Nephron progenitor cell (in vitro differentiated cells): ENCODE measurements around the gene PMIS2.

Experiments used
- DNase-seq: peaks from one replicate; pipeline ENCODE4 v3.0.0; 2021
- H3K27ac Mint-ChIP-seq: 2 replicates; pipeline ENCODE4 v1.8.0; 2021; ENCODE audit warnings: mild to moderate bottlenecking, moderate library complexity, mixed read lengths
- H3K27me3 Mint-ChIP-seq: 2 replicates; pipeline ENCODE4 v1.8.0; 2021; ENCODE audit warnings: mild to moderate bottlenecking, low read depth, mixed read lengths; ENCODE audit not compliant: poor library complexity
- H3K36me3 Mint-ChIP-seq: 2 replicates; pipeline ENCODE4 v1.8.0; 2021; ENCODE audit warnings: low read depth, mixed read lengths
- H3K4me1 Mint-ChIP-seq: 2 replicates; pipeline ENCODE4 v1.8.0; 2021; ENCODE audit warnings: mixed read lengths
- H3K4me3 Mint-ChIP-seq: 2 replicates; pipeline ENCODE4 v1.8.0; 2021; ENCODE audit warnings: mild to moderate bottlenecking, moderate library complexity, mixed read lengths
- H3K9me3 Mint-ChIP-seq: 2 replicates; pipeline ENCODE4 v1.8.0; 2021; ENCODE audit warnings: mild to moderate bottlenecking, moderate library complexity, mixed read lengths
- TF ChIP-seq, protein P1 (sequence below): fragments of 200-600 bp; sonication (generic); IDR thresholded peaks from 2 replicates; pipeline ENCODE4 v1.5.0; 2021; ENCODE audit warnings: antibody characterized with exemption

PMIS2 gene

DNA sequence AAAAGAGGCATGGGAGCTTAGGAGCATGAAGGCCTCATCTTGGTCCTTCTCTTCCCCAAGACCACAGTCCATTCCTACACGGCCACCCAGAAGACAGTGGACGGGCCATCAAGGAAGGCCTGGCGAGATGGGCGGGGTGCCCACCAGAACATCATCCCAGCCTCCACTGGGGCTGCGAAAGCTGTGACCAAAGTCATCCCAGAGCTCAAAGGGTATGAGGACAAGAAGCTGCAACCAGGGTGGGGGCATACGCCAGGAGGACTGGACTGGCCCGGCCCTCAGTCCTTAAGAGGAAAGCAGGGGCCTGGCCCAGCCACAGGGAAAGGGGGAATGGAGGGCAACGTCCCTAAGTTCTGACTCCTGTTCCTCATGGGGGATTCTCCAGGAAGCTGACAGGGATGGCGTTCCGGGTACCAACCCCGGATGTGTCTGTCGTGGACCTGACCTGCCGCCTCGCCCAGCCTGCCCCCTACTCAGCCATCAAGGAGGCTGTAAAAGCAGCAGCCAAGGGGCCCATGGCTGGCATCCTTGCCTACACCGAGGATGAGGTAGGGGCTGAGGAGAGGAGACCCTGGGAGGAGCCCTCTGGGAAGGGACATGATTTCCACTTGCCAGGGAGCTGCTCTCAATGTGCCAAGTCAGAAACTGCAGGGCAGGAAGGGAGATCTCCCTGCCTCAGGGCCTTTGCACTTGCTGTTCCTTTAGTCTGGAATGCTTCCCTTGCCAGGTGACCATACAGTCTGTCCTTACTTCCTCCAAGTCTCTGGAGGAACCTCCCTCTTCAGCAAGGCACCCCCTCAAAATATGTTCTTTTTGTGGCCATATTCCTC, 42.5 kb upstream of the PMIS2 start:
- TF ChIP-seq, protein P1, sequence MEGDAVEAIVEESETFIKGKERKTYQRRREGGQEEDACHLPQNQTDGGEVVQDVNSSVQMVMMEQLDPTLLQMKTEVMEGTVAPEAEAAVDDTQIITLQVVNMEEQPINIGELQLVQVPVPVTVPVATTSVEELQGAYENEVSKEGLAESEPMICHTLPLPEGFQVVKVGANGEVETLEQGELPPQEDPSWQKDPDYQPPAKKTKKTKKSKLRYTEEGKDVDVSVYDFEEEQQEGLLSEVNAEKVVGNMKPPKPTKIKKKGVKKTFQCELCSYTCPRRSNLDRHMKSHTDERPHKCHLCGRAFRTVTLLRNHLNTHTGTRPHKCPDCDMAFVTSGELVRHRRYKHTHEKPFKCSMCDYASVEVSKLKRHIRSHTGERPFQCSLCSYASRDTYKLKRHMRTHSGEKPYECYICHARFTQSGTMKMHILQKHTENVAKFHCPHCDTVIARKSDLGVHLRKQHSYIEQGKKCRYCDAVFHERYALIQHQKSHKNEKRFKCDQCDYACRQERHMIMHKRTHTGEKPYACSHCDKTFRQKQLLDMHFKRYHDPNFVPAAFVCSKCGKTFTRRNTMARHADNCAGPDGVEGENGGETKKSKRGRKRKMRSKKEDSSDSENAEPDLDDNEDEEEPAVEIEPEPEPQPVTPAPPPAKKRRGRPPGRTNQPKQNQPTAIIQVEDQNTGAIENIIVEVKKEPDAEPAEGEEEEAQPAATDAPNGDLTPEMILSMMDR: no peak
- Mint-ChIP-seq H3K4me1 (peaks cover 27% of the 10 kb centered on the region), H3K27ac (no peak overlapping the region), H3K9me3 (no peaks in the 10 kb centered on the region), H3K27me3 (no peaks in the 10 kb centered on the region), H3K36me3 (peaks cover 6% of the 10 kb centered on the region), H3K4me3 (peak overlapping the region; percentile 32)
- DNase-seq: no peak

DNA sequence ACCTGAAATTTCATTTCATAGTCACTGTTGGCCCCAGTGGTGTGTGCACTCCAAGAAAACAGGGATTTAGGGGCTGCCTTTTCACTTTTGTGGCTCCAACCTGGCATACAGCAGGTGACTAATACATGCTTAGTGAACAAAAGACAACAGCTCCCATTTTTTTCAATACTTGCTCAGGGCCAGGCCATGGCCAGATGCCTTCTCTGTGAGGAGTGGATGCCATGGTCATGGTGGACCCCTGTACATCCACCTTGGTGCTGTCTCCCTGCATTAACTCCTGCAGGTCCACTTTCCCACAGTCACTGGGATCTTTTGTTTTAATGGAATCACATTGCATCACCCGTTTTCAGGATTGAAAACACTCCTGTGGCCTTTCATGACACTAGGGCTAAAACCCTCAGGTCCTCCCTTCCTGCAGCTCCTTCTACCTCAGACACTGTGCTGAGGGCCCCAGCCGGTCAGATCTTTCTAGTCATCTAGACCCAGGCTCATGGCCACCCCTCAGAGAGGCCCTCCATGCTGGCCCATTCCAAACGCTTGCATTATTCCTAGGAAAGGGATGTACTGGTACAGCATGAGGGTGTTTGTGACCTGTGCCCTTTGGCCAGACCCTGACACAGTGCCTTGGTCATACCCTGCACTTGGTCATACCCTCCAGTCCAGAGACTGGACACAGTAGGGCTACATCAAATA, 41.7 kb upstream of the PMIS2 start:
- TF ChIP-seq, protein P1: no peak
- Mint-ChIP-seq H3K27me3 (no peaks in the 10 kb centered on the region), H3K9me3 (no peaks in the 10 kb centered on the region), H3K27ac (peak overlapping the region; percentile 20), H3K36me3 (peaks cover 6% of the 10 kb centered on the region), H3K4me3 (peak overlapping the region; percentile 95), H3K4me1 (peaks cover 35% of the 10 kb centered on the region)
- DNase-seq: no peak

DNA sequence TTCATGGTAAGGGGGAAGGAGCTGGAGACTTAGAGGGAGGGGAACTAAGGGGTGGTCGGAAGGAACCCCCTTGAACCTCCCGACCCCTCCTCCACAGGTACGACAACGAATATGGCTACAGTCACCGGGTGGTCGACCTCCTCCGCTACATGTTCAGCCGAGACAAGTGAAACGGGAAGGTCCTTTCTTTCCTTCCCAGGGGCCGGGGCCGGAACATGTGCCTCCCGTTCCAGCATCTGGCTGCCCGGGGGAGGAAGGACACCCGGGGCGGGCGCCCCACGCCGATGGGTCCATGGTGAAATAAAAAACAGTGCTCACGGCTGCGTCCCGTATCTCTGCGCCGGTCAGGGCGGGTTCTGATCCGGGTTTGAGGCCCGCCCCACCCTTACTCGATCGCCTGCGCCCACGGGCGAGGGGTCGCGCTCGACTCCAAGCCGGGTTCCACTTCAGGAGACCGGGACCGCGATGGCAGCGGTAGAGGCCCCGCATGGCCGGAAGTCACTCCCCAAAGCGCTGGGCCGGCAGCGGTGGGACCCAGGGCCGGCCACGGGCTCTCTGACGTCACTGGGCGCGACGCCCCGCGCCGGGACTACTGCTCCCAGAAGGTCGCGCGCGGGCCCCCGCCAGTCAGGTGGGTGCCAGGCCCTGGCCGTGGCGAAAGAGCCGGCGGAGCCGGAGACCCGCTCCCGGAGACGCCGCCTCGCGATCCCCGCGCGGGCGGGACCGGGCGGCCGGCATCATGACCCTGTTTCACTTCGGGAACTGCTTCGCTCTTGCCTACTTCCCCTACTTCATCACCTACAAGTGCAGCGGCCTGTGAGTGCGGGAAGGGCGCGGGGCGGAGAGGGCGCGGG, 40.7 kb upstream of the PMIS2 start, which contains the start of gene TMEM147:
Gene TMEM147 (plus strand): TSS at position 626 of the 854 bp plus-strand sequence. CDS start 114 bp downstream, at position 740.
- Mint-ChIP-seq H3K27me3 (no peaks in the 10 kb centered on the region), H3K4me3 (peak within 1 kb of the TSS; percentile 95), H3K27ac (peak within 1 kb of the TSS; percentile 73), H3K9me3 (no peaks in the 10 kb centered on the region), H3K4me1 (peaks cover 37% of the 10 kb centered on the region), H3K36me3 (peaks cover 4% of the 10 kb centered on the region)
- TF ChIP-seq, protein P1: no peak
- DNase-seq: peak; percentile 91

DNA sequence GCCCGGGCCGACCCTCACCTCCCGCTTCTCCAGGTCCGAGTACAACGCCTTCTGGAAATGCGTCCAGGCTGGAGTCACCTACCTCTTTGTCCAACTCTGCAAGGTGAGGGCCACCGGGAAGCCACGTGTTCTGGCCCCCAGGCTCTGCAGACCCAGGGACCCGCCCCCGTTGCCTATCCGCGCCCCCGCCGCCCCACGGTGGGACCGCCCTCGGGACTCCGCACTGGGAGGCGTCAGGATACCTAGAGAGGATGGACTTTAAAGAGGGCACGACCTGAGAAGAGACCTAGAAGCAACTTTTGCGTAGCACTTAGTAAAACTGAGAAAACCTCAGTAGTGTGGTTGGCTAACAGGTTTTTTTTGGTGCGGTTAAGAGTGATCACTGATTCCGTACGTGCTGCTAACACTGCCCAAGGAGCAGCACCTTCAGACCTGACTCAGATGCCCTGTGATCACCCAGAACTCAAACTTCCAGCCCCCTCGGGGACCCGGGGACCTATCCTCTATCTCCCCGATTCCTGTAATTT, 40.1 kb upstream of the PMIS2 start:
- peak; percentile 59 for DNase-seq
- no peaks in the 10 kb centered on the region for H3K9me3 Mint-ChIP-seq
- TF ChIP-seq, protein P1: no peak
- H3K27me3 Mint-ChIP-seq: peaks cover 1% of the 10 kb centered on the region
- H3K4me3 Mint-ChIP-seq: peak overlapping the region; percentile 90
- peaks cover 37% of the 10 kb centered on the region for H3K4me1 Mint-ChIP-seq
- H3K27ac Mint-ChIP-seq: peak overlapping the region; percentile 73
- peaks cover 3% of the 10 kb centered on the region for H3K36me3 Mint-ChIP-seq

DNA sequence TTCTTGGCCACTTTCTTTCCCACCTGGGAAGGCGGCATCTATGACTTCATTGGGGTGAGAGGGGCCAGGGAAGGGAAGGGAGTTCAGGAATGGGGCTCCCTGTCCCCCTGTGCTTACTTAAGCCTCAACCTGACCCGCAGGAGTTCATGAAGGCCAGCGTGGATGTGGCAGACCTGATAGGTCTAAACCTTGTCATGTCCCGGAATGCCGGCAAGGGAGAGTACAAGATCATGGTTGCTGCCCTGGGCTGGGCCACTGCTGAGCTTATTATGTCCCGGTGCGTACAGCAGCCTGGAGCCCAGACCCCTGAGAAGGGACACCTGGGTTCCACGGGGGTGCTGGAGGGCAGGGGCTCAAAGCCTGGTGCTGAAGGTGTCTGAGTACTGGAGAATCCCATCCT, 39.4 kb upstream of the PMIS2 start:
- H3K27me3 Mint-ChIP-seq: peaks cover 6% of the 10 kb centered on the region
- no peaks in the 10 kb centered on the region for H3K9me3 Mint-ChIP-seq
- H3K27ac Mint-ChIP-seq: peak overlapping the region; percentile 73
- H3K4me1 Mint-ChIP-seq: peaks cover 37% of the 10 kb centered on the region
- TF ChIP-seq, protein P1: no peak
- DNase-seq: no peak
- H3K36me3 Mint-ChIP-seq: peaks cover 4% of the 10 kb centered on the region
- H3K4me3 Mint-ChIP-seq: peak overlapping the region; percentile 90
